ENCODE results near the gene CDH13.

CDH13 gene

GRCh38 chr16:82738699-82739098, 111.9 kb downstream of the CDH13 start:
- FAIRE-seq, result no peak

GRCh38 chr16:82741073-82741615, 114.4 kb downstream of the CDH13 start:
- DNase-seq (ENCODE audit: low spot score) (no peak), FAIRE-seq (no peak)

More at GRCh38 chr16:82738699-82739098, 111.9 kb downstream of the CDH13 start:
- DNase-seq (ENCODE audit: low spot score), result no peak

- DNase-seq (ENCODE audit: low spot score), result no peak
- no peak for FAIRE-seq
Observed at GRCh38 chr16:82744958-82745357, 118.2 kb downstream of the CDH13 start.

GRCh38 chr16:82748026-82748425, 121.3 kb downstream of the CDH13 start:
- DNase-seq (ENCODE audit: low spot score), result no peak
- FAIRE-seq, result no peak

- DNase-seq (ENCODE audit: low spot score), result no peak
- FAIRE-seq, result no peak
Observed at GRCh38 chr16:82750068-82750467, 123.3 kb downstream of the CDH13 start.

- FAIRE-seq (no peak), DNase-seq (ENCODE audit: low spot score) (no peak)
Observed at GRCh38 chr16:82751020-82751419, 124.3 kb downstream of the CDH13 start.

- DNase-seq (ENCODE audit: low spot score) (no peak), FAIRE-seq (no peak)
Observed at GRCh38 chr16:82752172-82752571, 125.4 kb downstream of the CDH13 start.

- FAIRE-seq (no peak), DNase-seq (ENCODE audit: low spot score) (no peak)
Observed at GRCh38 chr16:82753821-82754220, 127.1 kb downstream of the CDH13 start.

- FAIRE-seq, result no peak
- DNase-seq (ENCODE audit: low spot score), result no peak
Observed at GRCh38 chr16:82754716-82755513, 128.1 kb downstream of the CDH13 start.

GRCh38 chr16:82755570-82756282, 129.0 kb downstream of the CDH13 start:
- FAIRE-seq (no peak), DNase-seq (ENCODE audit: low spot score) (no peak)

GRCh38 chr16:82756283-82756599, 129.5 kb downstream of the CDH13 start:
- no peak for FAIRE-seq
- no peak for DNase-seq (ENCODE audit: low spot score)

GRCh38 chr16:82758406-82758805, 131.6 kb downstream of the CDH13 start:
- DNase-seq (ENCODE audit: low spot score), result no peak
- FAIRE-seq, result no peak

GRCh38 chr16:82758904-82759303, 132.1 kb downstream of the CDH13 start:
- FAIRE-seq (no peak), DNase-seq (ENCODE audit: low spot score) (no peak)

GRCh38 chr16:82761236-82761635, 134.5 kb downstream of the CDH13 start:
- FAIRE-seq, result no peak
- DNase-seq (ENCODE audit: low spot score), result no peak

- FAIRE-seq, result no peak
- DNase-seq (ENCODE audit: low spot score), result no peak
Observed at GRCh38 chr16:82761858-82762257, 135.1 kb downstream of the CDH13 start.

GRCh38 chr16:82763371-82763770, 136.6 kb downstream of the CDH13 start:
- DNase-seq (ENCODE audit: low spot score) (no peak), FAIRE-seq (no peak)

- FAIRE-seq (no peak), DNase-seq (ENCODE audit: low spot score) (no peak)
Observed at GRCh38 chr16:82767198-82767597, 140.4 kb downstream of the CDH13 start.

- FAIRE-seq, result no peak
- no peak for DNase-seq (ENCODE audit: low spot score)
Observed at GRCh38 chr16:82767808-82768207, 141.0 kb downstream of the CDH13 start.

- no peak for FAIRE-seq
- no peak for DNase-seq (ENCODE audit: low spot score)
Observed at GRCh38 chr16:82769845-82770244, 143.1 kb downstream of the CDH13 start.

GRCh38 chr16:82772215-82772614, 145.4 kb downstream of the CDH13 start:
- FAIRE-seq, result no peak
- no peak for DNase-seq (ENCODE audit: low spot score)

- DNase-seq (ENCODE audit: low spot score) (no peak), FAIRE-seq (no peak)
Observed at GRCh38 chr16:82773018-82773417, 146.2 kb downstream of the CDH13 start.

GRCh38 chr16:82776470-82777146, 149.8 kb downstream of the CDH13 start:
- no peak for FAIRE-seq
- no peak for DNase-seq (ENCODE audit: low spot score)

Data from urothelium cell line (cell line).